GM21576 (cell line): ENCODE data around the gene SLC5A1.

ENCODE experiments used
- ATAC-seq: cut with Tn5 transposase; IDR thresholded peaks from one replicate; pipeline ENCODE4 v1.9.1; 2021; ENCODE audit warnings: mild to moderate bottlenecking, moderate library complexity; ENCODE audit not compliant: unreplicated experiment

SLC5A1 gene

GRCh38 chr22:32050678-32051515, 7.8 kb downstream of the SLC5A1 start:
- no peak for ATAC-seq

DNA sequence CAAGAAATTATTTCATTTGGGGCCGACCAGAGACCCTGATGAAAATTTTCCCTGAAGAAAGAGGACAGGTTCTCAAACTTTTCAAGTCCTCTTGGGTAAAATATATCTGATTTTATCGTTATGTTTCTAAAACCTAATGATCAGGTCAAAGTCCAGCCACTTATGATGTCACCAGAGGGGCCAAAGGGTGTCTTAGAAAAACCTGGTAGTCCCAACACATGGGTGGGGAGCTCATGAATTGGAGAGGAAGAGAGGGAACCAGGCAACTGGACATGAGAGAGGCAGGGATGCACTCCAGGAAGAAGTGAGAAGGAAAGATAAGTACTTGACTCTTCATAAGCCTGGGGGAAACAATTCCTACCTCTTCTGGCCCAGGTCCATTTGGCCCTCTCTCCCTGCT, 9.2 kb downstream of the SLC5A1 start:
- ATAC-seq: no peak

- no peak for ATAC-seq
Measured at GRCh38 chr22:32052936-32053791, 10.1 kb downstream of the SLC5A1 start.

- no peak for ATAC-seq
Measured at GRCh38 chr22:32055069-32055468, 12.0 kb downstream of the SLC5A1 start.

DNA sequence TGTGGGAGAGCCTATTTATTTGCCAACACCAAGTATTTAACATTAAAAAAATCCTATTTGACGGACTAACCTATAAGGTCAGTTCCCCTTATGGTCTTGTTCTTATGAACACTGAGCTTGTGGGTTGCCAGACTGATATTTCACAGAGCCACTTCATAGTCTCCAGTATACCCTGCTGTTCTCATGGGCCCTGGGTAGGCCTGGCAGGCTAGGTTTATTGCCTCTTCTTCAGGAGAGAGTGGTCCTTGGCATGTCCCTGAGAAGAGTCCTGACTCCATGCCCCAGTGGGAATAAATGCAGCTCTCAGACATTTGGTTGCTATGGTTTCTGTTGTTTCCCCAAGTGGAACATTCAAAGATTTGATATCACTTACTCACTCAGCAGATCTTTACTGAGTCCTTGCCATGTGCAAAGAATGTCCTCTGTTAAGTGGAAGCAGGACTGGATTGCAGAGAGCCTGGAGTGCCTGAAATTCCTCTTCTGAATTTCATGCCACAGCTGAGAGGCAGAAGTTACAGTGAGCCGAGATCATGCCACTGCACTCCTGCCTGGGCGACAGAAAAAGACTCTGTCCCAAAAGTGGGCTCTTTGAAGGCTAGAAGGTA, 15.7 kb downstream of the SLC5A1 start:
- ATAC-seq: no peak

GRCh38 chr22:32059426-32059825, 16.4 kb downstream of the SLC5A1 start:
- no peak for ATAC-seq

DNA sequence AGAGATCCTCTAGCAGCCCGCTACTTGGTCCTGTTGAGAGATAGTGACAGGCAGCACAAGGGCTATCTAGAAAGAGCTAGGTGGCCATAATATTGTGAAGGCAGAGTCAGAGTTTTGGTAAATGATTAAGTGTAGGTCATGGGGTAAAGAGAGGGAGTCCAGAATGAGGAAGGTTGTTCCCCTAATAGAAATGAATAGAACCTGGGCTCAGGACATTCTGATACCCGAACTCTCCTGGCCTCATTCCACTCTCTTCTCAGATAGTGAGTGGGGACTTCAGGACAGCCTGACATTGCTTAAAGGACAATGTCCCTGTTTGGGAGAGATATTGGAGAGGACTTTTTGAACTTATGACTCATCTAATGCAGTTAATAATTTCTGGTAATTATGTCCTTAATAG, 20.6 kb downstream of the SLC5A1 start:
- no peak for ATAC-seq

- no peak for ATAC-seq
Measured at GRCh38 chr22:32066820-32067219, 23.8 kb downstream of the SLC5A1 start.

- no peak for ATAC-seq
Measured at GRCh38 chr22:32067613-32068012, 24.6 kb downstream of the SLC5A1 start.

DNA sequence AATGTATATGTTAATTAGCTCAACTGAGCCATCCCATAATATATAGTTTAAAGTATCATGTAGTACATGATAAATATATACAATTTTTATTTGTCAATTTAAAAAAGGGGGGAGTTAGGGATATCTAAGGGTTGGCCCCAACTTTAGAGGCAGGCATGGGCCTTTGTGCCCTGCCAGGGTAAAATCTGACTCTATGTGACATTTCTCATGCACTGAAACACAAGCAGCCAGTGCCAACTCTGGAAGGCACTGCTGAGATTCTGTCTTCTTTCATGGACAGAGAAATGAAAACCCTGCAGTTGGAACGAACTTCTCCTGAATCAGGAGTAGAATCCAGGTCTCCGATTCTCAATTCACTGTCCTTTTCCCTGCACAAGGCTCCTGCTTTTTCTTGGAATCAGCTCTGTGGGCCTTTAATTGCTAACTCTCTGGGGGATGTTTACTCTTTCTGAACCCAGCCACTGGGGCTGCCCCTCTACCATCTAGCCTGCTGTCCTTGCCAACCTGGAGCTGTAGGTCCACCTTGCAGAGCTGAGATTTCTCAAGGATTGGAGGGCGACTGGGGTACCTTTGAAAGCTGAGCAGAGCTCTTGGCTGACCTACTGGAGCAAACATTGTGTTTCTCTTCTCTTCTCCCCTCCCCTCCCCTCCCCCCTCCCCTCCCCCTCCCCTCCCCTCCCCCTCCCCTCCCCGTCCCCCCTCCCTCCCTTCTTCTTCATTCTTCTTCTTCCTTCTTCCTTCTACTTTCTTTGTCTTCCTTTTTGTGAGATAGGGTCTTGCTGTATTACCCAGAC, 26.7 kb downstream of the SLC5A1 start:
- ATAC-seq: no peak

- no peak for ATAC-seq
Measured at GRCh38 chr22:32073262-32073661, 30.2 kb downstream of the SLC5A1 start.

- ATAC-seq: no peak
Measured at GRCh38 chr22:32073823-32074380, 30.8 kb downstream of the SLC5A1 start.

DNA sequence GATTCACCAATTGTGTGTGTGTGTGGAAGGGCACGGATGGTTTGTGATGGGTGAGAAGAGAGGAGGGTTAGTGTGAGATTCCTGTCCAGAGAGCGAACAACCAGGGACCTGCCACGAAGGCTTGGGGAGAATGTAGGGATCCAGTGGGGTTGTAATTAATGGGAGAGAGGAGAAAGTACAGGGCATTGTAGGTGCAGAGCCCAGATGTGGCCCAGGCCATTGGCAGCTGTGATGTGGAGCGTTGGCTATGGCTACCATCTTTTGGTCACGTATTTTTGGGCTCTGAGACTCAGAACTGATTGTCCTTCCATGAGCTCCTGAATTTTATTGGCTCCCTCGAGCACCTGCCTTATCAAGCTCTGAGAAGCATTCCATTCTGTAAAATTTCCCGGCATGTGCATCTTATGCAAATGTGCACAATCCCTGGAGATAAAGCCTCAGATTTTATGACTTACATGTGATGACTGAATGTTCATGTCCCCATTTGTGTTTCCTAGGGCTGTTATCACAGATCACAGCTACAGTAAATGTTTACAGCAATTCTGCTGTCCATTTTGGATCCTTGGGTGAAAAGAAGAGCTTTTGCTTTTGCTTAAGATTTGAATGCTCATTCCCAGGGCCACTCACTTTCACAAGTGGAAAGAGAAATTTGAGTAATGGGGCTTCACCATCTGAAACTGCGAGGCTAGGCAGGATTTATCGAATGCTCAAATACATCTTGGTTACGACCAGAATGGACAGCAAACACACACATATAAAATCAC, 33.1 kb downstream of the SLC5A1 start:
- ATAC-seq: no peak

DNA sequence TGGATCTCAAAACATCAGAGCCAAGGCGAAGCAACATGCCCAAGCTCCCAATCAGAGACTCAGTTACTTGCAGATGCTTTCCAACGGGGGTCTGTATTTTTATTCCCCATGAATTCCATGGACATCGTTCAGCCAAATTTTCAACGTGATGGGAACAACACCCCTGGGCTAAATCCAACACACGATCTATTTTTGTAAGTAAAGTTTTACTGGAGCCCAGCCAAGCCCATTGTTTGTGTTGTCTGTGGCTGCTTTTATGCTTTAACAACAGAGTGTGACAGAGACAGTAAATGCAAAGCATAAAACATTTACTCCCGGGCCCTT, 33.7 kb downstream of the SLC5A1 start:
- no peak for ATAC-seq

GRCh38 chr22:32077151-32077550, 34.1 kb downstream of the SLC5A1 start:
- no peak for ATAC-seq

- no peak for ATAC-seq
Measured at GRCh38 chr22:32079130-32080089, 36.3 kb downstream of the SLC5A1 start.

GRCh38 chr22:32080904-32081303, 37.8 kb downstream of the SLC5A1 start:
- ATAC-seq: no peak

DNA sequence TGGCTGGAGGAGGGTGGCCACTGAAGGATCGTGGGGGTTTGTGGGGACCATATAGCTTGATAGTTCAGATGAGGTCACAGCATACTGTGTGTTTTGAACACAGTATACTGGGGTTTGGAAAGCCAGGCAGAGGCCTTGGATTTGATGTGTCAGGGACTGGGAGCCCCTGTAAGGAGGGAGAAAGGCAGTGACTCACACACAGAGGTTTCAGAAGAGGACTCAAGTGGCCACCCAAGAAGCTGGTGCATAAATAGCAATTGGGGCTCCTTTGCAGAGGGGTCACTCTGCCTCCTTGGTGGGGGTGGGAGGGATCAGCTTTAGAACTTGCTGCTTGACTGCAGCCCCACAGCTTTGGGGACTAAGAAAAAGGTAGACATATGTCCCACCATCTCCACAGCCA, 39.3 kb downstream of the SLC5A1 start:
- ATAC-seq: no peak

DNA sequence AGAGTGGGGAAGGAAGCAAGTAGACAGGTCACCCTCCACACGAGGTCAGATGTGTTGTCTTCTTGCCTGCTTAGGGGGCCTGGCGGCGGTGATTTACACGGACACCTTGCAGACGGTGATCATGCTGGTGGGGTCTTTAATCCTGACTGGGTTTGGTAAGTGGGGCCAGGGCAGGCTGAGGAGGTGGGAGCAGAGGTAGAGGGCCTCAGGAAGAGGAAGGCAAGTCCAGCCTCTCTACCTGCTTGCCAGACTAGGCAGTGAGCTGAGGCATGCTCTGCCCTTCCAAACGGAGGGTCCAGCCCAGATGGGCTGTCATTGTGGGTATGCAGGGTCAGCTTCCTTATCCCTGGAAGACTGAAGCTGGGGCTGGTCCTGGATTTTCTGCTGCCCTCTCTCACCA, 39.9 kb downstream of the SLC5A1 start:
- no peak for ATAC-seq
